ENCODE results near the gene HIPK4.
"Not testable (repeated sequence)": the region's sequence is repeated elsewhere in the genome, so short reads cannot be mapped to it uniquely, and the experiment has no call there.

Gene HIPK4

DNA sequence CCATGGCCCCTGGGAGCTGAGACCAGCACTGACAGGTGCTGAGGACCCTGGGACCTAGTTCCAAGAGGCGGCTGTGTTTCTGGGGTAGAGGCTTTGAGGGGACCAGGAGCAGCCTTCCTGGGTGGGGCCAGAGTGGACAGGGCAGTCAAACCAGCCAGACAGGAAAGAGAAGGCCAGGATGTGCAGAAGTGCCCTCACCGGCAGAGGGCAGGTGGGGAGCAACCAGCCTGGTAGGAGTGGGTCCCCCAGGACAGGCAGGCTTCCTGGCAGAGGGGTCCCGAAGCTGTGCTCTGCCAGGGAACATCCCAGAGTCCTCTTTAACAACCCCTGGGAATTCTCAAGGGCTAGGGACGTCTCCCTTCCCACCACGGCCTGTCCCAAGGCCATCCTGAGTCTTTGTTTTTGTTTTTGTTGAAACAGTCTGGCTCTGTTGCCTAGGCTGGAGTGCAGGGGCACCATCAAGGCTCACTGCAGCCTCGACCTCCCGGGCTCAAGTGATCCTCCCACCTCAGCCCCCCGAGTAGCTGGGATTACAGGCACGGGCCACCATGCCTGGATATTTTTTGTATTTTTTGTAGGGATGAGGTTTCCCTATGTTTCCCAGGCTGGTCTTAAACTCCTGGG, 3.0 kb upstream of the HIPK4 start:
- DNase-seq = no peak

DNA sequence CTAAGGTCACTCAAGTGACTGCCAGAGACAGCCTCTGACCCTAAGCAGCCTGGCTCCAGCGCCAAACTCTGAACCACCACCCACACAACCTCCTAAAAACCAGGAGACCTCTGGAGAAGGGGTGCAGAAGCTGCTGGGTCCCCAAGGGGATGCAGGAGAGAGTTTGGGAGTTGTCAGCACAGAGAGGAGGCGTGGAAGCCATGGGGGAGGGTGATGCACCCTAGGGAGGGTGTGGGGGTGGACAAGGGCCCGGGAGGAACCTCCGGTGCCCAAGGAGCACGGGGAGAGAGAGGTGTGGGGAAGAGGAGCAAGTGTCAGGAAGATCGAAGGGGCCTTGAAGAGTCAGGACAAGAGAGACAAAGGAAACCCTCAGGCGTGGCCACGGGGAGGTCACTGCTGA, 2.1 kb upstream of the HIPK4 start:
- DNase-seq = no peak

DNA sequence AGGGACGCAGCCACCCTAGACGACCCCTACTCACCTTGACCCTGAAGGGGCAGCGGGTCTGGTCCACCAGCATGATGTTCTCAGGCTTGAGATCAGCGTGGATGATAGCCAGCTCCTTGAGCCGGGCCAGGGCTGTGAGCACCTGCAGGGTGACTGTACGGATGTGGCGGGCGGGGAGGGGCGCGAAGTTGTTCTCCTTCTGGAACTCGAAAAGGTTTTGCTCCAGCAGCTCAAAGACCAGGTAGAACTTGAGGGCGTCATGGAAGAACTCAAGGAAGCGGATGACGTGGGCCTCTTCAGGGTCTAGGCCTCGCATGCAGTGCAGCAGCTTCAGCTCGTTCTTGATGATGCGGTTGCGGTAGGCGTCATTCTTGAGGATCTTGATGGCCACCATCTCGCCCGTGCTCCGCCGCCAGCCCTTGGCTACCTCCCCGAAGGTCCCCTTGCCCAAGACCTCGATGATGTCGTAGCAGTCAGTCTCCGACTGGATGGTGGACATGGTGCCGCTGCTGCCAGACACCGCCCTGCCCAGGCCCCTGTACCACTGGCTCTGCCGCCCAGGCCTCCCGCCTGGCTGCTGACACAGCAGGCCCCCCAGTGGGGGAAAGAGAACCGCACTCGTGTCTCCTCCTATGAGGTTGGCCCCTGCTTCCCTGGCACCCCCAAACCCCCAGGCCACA, 437 bp downstream of the HIPK4 start:
- no peak for DNase-seq

DNA sequence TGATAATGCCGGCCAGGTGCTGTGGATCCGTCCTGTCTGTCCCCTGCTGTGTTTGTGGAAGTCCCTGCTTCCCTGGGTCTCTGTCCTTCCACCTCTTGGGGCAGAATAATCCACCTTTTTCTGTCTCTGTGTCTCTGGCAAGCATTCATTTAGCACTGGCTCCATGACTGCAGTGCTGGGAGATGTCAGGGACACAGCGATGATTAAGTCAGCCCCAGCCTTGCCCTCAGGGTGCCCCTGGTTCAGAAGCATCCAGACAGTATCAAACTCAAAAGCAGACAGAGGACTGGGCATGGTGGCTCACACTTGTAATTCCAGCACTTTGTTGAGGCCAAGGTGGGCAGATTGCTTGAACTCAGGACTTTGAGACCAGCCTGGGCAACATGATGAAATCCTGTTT, 1.5 kb downstream of the HIPK4 start:
- DNase-seq = no peak

DNA sequence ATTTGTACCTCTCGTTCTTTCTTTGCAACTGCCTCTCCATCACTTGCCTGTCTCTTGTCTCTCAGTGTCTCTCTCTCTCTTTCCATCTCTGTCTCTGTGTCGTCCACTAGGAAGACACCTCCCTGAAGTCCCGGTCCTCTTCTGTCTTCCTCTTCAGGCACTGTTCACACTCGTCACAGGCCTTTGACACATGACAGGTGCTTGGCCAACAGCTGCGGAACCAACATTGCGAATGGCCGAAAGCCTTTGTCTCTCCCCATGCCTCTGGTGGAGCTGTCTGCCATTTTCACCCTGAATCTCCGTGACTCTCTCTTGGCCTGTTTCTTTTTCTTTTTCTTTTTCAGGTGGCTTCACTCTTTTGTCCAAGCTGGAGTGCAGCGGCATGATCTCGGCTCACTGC, 2.8 kb downstream of the HIPK4 start:
- no peak for DNase-seq

DNA sequence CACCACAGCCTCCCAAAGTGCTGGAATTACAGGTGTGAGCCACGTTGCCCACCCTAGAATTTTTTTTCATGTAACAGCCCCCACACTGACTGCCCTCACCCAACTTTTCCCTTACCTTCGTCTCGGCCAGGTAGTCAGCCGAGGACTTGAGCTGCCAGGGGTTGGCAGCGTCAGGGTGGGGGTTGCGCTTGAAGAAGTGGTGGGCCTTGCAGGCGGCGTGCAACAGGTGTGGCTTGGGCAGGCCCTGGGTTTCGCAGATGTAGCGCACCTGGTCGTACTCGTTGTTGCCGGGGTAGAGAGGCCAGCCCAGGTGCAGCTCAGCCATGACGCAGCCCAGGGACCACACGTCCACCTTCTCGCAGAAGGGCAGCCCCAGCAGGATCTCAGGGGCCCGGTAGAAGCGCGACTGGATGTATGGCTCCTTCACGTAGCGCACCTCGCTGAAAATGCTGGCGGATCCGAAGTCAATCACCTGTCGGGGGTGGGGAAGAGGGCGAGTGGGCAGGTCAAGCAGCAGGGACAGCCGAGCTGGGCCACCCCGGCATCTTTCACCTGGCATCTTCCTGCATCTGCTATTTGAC, 6.2 kb downstream of the HIPK4 start:
- no peak for DNase-seq

DNA sequence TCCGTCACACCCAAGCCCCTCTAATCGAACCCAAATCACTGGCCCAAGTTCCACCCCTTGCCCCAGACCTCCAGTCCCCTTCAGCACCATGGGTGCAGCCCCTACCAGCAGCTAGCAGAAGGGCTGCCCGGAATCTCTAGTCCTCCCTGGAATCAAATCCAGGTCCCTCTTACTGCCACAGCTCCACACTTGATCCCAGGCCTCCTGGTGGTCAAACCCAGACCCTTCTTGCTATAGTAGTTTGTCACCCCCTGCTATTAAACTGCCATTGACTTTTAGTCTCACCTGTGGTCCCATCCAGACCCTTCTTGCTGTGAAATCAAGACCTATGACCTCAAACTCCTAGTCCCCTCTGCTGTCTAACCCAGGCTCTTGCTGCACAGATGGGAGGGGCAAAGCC, 8.7 kb downstream of the HIPK4 start:
- DNase-seq = no peak

DNA sequence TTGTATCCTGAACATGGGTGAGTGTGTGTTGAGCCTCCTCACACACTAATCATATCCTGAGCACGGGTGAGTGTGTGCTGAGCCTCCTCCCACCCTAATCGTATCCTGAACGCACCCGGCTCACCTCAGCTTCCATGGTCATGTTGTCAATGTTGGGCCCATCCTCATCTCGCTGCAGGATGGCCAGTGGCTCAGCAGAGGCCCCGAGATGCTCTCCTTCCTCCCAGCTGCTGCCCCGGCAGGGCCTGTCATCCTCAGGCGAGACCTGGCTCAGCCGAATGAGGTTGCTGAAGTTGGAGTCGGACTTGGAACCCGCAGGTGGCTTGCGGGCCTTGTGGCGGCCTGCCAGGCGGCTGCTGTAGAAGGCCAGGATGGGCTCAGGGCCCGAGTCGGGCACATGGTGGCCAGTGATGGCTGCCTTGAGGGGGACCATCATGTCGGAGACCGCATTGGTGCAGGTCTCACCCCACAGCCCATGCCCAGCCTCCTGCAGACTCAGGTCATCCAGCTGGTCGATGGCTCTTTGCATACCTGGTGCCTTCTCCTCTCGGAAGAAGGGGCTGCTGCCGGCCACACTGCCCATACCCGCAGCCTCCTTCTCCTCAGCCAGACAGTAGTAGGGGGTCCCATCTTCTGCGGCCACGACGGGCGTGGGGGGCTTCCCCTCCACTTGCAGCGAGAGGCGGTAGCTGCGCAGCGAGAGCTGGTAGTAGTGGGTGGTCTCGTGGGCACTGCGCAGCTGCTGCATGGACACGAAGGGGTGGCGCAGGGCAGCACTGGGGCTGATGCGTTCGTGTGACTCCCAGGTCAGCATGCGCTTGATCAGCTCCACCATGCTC, 9.6 kb downstream of the HIPK4 start:
- DNase-seq = no peak

DNA sequence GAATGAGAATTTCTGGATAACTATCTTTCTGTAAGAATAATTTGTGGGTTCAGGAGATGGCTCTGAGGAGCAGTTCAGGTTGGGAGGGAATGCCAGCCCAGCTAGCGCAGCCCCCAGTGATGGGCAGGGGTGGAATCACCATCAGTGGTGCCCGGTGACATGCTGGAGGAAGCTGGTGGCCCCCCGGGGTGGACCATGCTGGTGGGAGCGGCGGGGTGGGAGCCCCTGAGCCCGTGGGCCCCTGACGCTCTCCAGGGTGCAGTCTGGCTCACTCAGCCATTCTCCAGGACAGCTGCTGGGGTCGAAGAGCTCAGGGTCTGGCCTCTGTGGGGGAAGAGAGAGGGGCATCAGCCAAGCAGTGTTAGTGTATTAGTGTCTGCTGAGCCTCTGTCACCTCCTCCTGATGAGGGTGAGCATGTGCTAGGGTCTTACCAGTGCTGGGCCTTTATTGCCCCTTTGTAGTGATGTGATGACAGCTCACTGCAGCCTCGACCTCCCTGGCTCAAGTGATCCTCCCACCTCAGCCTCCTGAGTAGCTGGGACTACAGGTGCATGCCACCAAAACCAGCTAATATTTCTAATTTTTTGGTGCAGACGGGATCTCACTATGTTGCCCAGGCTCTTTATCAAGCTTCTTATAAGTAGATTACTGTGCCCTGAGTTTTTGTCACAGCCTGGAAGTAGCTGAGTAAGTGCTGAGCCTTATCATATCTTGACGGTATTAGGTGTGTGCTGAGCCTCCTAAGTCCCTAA, 10.4 kb downstream of the HIPK4 start:
- DNase-seq = no peak

DNA sequence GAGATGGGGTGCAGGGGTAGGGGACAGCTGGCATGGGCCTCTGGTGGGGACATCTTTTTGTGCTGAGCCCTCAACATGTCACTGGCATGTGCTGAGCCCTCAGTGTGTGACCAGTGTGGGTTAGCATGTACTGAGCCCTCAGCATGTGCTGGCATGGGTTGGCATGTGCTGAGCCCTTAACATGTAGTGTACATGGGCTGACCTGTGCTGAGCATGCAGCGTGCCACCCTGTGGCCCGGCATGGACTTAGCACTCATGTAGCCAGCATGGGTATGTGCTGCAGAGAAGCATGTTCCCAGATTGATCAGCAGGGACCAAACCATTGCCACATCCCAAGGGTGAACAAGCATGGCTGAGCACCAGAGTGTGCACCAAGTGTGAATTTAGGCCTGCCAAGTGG, 11.5 kb downstream of the HIPK4 start:
- no peak for DNase-seq

DNA sequence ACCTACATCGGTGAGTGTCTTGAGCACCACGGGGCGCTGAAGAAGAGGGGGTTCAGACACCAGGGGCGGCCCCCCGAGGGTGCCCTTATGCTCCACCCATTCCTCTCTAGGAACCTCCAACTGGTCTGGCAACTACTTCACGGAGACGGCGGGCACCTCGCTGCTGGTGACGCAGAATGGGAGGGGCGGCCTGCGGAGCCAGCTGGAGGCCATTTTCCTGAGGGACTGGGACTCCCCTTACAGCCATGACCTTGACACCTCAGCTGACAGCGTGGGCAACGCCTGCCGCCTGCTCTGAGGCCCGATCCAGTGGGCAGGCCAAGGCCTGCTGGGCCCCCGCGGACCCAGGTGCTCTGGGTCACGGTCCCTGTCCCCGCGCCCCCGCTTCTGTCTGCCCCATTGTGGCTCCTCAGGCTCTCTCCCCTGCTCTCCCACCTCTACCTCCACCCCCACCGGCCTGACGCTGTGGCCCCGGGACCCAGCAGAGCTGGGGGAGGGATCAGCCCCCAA, 12.1 kb downstream of the HIPK4 start:
- no peak for DNase-seq

DNA sequence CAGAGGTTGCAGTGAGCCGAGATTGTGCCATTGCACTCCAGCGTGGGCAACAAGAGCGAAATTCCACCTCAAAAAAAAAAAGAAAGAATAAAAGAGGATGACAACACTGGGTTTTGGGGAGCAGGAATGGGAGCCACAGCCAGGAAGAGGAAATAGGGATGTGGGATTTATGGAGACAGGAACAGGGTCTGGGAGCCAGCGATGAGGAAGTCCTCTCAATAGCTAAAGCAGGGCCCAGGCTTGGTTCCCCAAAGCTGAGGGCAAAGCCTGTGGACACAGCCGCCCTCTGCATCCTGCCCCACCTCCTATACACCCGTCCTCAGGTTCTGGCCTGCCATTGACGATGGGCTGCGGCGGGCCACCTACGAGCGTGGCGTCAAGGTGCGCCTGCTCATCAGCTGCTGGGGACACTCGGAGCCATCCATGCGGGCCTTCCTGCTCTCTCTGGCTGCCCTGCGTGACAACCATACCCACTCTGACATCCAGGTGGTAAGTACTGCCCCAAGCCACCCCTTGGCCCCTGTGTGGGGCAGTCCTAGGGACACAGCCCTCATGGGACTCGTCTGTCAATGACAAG, 13.6 kb downstream of the HIPK4 start:
- DNase-seq = no peak

DNA sequence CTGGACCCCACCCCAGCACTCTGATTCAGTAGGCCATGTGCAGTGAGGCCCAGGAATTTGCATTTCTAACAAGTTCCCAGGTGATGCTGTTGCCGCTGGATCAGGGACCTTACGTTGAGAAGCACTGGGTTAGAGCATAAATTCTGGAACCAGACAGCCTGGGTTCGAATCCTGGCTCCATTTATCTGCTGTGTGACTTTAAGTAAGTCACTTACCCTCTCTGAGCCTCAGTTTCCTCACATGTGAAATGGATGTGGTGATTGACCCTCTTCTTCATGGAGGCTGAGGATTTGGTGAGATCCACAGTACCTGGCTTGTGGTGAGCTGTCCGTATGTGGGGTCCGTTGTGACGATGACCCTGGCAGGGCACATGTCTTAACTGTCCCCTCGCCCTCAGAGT, 15.9 kb downstream of the HIPK4 start:
- DNase-seq = no peak

DNA sequence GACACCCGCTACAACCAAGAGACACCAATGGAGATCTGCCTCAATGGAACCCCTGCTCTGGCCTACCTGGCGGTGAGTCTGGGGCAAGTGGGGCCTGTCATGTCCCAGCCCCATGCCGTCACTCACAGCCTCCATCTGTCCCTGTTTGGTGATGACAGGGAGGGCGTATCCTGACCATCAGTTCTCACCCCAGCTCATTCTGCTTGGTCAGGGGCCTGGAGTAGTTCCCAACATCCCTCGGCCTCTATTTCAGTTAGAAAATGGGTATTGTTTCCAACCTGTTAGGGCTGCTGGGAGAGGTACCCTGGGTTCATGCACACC, 18.2 kb downstream of the HIPK4 start:
- DNase-seq = no peak

DNA sequence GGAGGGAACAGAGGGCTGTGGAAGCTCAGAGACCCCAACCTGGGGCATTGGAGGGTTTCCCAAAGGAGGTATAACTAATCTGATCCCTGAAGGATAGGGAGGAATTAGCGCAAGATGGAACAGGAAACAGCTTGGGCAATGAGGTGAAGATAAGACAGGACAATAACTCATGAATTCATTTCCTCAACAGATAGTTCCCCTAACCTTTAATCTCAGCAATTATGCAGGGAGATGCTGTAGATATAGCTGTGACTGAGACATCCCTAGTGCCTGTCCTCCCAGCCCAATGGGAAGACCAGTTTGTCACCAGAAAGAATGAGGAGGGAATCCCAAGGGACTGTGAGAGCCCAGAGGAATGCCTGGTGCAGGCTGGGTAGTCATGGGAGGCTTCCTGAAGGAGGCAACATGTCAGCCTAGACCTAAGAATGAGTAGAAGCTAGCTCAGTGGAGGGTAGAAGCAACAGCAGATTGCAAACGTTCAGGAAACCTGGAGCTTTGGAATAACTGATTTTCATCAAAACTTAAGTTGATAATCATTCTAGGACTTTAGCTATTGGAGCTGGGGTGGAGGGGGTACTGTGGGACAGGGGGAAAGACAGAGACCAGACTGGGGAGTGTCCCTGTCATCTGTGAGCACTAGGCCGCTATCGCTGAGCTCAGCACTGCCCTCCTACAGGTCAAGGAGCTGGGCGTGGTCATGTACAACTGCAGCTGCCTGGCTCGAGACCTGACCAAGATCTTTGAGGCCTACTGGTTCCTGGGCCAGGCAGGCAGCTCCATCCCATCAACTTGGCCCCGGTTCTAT, 18.8 kb downstream of the HIPK4 start:
- DNase-seq = no peak

DNA sequence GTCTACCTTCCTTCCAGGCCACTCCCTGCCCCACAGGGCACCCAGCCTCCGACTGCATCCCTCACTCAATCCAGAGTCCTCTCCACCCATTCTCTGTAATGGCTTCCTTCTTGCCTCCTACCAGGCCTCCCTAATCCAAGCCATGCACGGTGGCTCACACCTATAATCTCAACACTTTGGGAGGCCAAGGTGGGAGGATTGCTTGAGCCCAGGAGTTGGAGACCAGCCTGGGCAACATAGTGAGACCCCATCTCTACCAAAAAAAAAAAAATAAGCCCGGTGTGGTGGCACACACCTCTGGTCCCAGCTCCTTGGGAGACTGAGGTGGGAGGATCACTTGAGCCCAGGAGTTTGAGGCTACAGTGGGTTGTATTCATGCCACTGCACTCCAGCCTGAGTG, 19.7 kb downstream of the HIPK4 start:
- not testable (repeated sequence) for DNase-seq

DNA sequence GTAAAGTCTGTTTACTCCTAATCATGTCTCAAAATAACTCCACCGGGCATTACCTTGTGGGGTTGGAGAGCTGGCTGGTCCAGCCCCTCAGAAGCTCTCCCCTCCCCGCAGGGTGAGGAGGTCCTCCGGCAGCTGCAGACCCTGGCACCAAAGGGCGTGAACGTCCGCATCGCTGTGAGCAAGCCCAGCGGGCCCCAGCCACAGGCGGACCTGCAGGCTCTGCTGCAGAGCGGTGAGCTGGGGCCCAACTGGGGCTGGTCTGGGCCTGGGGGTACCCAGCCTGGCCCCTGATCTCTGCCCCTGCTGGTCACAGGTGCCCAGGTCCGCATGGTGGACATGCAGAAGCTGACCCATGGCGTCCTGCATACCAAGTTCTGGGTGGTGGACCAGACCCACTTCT, 20.2 kb downstream of the HIPK4 start:
- DNase-seq = no peak

DNA sequence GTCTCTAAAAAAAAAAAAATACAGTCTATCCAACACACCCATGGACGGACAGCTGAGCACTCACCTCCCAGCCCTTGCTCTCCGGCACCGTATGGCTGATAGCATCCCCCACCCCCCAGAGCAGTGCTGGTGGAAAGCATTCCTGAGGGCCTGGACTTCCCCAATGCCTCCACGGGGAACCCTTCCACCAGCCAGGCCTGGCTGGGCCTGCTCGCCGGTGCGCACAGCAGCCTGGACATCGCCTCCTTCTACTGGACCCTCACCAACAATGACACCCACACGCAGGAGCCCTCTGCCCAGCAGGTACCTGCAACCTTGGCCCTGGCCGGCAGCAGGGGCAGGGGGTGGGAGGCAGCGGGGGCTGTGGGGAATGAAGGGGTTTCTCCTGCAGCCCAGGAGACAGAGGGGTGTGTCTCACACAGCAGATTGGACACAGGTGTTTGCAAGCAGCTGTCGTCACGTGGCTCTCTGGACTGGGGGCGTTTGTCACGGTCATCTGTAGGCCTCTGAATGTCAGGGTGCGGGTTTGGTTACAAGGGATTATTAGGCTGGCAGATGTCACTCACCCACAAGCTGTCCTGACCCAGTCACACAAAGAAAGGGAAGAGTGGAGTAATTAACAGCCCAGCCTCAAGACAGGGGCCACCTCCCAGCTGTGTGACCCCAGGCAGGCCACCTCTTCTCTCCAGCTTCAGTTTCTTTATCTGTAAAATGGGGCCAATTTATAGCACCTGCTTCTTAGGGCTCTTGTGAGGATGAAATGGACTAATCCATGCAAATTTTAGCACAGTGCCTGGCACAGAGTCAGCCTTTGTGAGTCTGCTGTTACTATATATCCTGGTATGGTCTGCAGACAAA, 22.2 kb downstream of the HIPK4 start:
- DNase-seq = no peak

DNA sequence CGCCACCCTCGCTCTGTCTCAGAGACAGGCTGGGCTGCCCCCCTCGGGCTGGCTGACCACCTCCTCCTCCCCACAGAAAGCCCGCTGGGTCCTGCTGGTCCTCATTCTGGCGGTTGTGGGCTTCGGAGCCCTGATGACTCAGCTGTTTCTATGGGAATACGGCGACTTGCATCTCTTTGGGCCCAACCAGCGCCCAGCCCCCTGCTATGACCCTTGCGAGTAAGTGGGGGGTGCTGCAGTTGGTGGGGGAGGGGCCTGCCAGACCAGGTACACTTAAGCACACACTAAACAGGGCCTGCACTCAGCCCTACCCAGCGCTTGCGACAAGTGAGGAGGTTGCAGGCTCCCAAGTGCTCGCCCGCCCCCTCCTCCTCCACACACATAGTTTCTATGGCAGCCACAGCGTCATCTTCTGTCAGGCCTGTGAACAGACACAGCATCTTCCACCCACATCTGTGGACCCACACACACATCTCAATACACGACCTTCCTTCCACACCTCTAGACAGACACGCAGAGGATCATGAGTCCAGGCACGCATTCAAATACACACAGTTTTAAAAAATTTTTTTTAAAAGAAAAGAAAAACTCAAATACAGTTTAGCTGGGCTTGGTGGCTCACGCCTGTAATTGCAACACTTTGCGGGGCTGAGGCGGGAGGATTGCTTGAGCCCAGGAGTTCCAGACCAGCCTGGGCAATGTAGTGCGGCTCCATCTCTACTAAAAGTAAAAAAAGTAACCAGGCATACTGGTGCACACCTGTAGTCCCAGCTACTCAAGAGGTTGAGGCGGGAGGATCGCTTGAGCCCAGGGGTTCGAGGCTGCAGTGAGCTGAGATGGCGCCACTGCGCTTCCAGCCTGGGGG, 23.1 kb downstream of the HIPK4 start:
- no peak for DNase-seq
